Thymus (tissue), 11 donors: ENCODE results near the gene SEPHS1. TPM values are rescaled to one million over a fixed set of nuclear protein-coding genes. Genes with fewer than 3 reads are reported as not detected.

ENCODE experiments used
- DNase-seq, 9 donors: peaks; one replicate each; pipeline ENCODE4 v3.0.0-alpha.2; 2013; ENCODE audit warnings: low spot score in 9 of 9, low read depth in 6 of 9, missing footprints in 1 of 9
- H3K27ac ChIP-seq, 2 donors: one replicate each; pipeline ENCODE4 v1.5.1; 2013; ENCODE audit warnings: control low read depth in 1 of 2, low read depth in 1 of 2, low read length in 1 of 2, mild to moderate bottlenecking in 1 of 2, moderate library complexity in 1 of 2
- H3K27me3 ChIP-seq, 2 donors: one replicate each; pipeline ENCODE4 v1.5.1; 2013; ENCODE audit warnings: low read length in 1 of 2; ENCODE audit not compliant: control insufficient read depth in 2 of 2, insufficient read depth in 1 of 2
- H3K36me3 ChIP-seq, 2 donors: one replicate each; pipeline ENCODE4 v1.5.1; 2013; ENCODE audit warnings: low read length in 1 of 2, mild to moderate bottlenecking in 1 of 2, moderate library complexity in 1 of 2; ENCODE audit not compliant: control insufficient read depth in 2 of 2, insufficient read depth in 2 of 2
- H3K4me1 ChIP-seq, 2 donors: one replicate each; pipeline ENCODE4 v1.5.1; 2013; ENCODE audit warnings: low read length in 2 of 2; ENCODE audit not compliant: control insufficient read depth in 2 of 2, insufficient read depth in 2 of 2
- H3K4me3 ChIP-seq, 2 donors: one replicate each; pipeline ENCODE4 v1.5.1; 2013; ENCODE audit warnings: low read length in 2 of 2, control low read depth in 1 of 2, mild to moderate bottlenecking in 1 of 2
- H3K9me3 ChIP-seq, 2 donors: one replicate each; pipeline ENCODE4 v1.5.1; 2013; ENCODE audit warnings: low read length in 1 of 2, mild to moderate bottlenecking in 1 of 2; ENCODE audit not compliant: control insufficient read depth in 2 of 2, insufficient read depth in 1 of 2
- WGBS: extraction: QIAGEN DNeasy Blood & Tissue Kit; methylation state at CpG from one replicate; pipeline ENCODE4 v1.1.7; 2013; 5-methylcytosine and 5-hydroxymethylcytosine counted together
- polyA plus RNA-seq: library from polyadenylated mRNA; stranded (reverse); fragments of 200-250 nt; gene quantifications from one replicate; pipeline ENCODE4 v1.2.3, GENCODE V29; 2013
- total RNA-seq: library from RNA; stranded (reverse); fragments of 120-200 nt; gene quantifications from one replicate; pipeline ENCODE4 v1.2.4, GENCODE V29; 2013
- donor health status: healthy.

SEPHS1 gene
- total and polyA plus RNA-seq, 2 donors: 33.2 to 51.1 TPM

GRCh38 chr10:13328126-13328525 is 20.0 kb downstream of the SEPHS1 start:
- no peak overlapping the region for H3K27ac ChIP-seq
- no peaks in the 10 kb centered on the region for H3K9me3 ChIP-seq
- peaks cover 73 to 84% of the 10 kb centered on the region in 2 donors for H3K36me3 ChIP-seq
- no peak for DNase-seq
- H3K27me3 ChIP-seq: no peaks in the 10 kb centered on the region
- no peak overlapping the region for H3K4me3 ChIP-seq
- over 99% methylated on average over 5 of the region's 5 CpGs for WGBS
- no peaks in the 10 kb centered on the region for H3K4me1 ChIP-seq

- Histone ChIP-seq H3K4me1 (no peaks in the 10 kb centered on the region), H3K9me3 (no peaks in the 10 kb centered on the region), H3K27me3 (no peaks in the 10 kb centered on the region), H3K4me3 (no peak overlapping the region), H3K27ac (no peak overlapping the region), H3K36me3 (peaks cover 75 to 84% of the 10 kb centered on the region in 2 donors)
- DNase-seq: no peak
- 93% methylated on average over 3 of the region's 3 CpGs for WGBS
Measured at GRCh38 chr10:13327534-13327933, 20.6 kb downstream of the SEPHS1 start.

- Histone ChIP-seq H3K4me1 (no peaks in the 10 kb centered on the region), H3K36me3 (peaks cover 63 to 76% of the 10 kb centered on the region in 2 donors), H3K9me3 (no peaks in the 10 kb centered on the region), H3K27ac (no peak overlapping the region), H3K27me3 (no peaks in the 10 kb centered on the region), H3K4me3 (no peak overlapping the region)
- 98% methylated on average over 24 of the region's 24 CpGs for WGBS
- DNase-seq: no peak
Measured at GRCh38 chr10:13322615-13323148, 25.4 kb downstream of the SEPHS1 start.

GRCh38 chr10:13321576-13321975 is 26.5 kb downstream of the SEPHS1 start:
- no peak overlapping the region for H3K4me3 ChIP-seq
- no peak for DNase-seq
- no peaks in the 10 kb centered on the region for H3K4me1 ChIP-seq
- no peaks in the 10 kb centered on the region for H3K9me3 ChIP-seq
- H3K36me3 ChIP-seq: peaks cover 58 to 68% of the 10 kb centered on the region in 2 donors
- H3K27me3 ChIP-seq: no peaks in the 10 kb centered on the region
- 98% methylated on average over 13 of the region's 13 CpGs for WGBS
- no peak overlapping the region for H3K27ac ChIP-seq

- no peak for DNase-seq
- H3K27ac ChIP-seq: no peak overlapping the region
- WGBS: 97% methylated on average over 7 of the region's 7 CpGs
- peaks cover 37 to 47% of the 10 kb centered on the region in 2 donors for H3K36me3 ChIP-seq
- H3K4me3 ChIP-seq: no peak overlapping the region
- H3K4me1 ChIP-seq: no peaks in the 10 kb centered on the region
- no peaks in the 10 kb centered on the region for H3K27me3 ChIP-seq
- H3K9me3 ChIP-seq: no peaks in the 10 kb centered on the region
Measured at GRCh38 chr10:13319166-13319565, 28.9 kb downstream of the SEPHS1 start.

GRCh38 chr10:13317474-13317873 is 30.6 kb downstream of the SEPHS1 start:
- Histone ChIP-seq H3K4me1 (no peaks in the 10 kb centered on the region), H3K27me3 (no peaks in the 10 kb centered on the region), H3K36me3 (peaks cover 26 to 32% of the 10 kb centered on the region in 2 donors), H3K27ac (no peak overlapping the region), H3K9me3 (no peaks in the 10 kb centered on the region), H3K4me3 (no peak overlapping the region)
- no peak for DNase-seq
- 96% methylated on average over 6 of the region's 6 CpGs for WGBS

GRCh38 chr10:13316635-13317311 is 31.3 kb downstream of the SEPHS1 start:
- Histone ChIP-seq H3K27ac (no peak overlapping the region), H3K4me1 (no peaks in the 10 kb centered on the region), H3K36me3 (peaks cover 22 to 26% of the 10 kb centered on the region in 2 donors), H3K9me3 (no peaks in the 10 kb centered on the region), H3K4me3 (no peak overlapping the region), H3K27me3 (no peaks in the 10 kb centered on the region)
- 97% methylated on average over 7 of the region's 7 CpGs for WGBS
- DNase-seq: no peak

GRCh38 chr10:13315361-13315760 is 32.7 kb downstream of the SEPHS1 start:
- no peaks in the 10 kb centered on the region for H3K4me1 ChIP-seq
- peaks cover 13 to 14% of the 10 kb centered on the region in 2 donors for H3K36me3 ChIP-seq
- DNase-seq: no peak
- H3K27me3 ChIP-seq: no peaks in the 10 kb centered on the region
- H3K4me3 ChIP-seq: no peak overlapping the region
- H3K9me3 ChIP-seq: no peaks in the 10 kb centered on the region
- no peak overlapping the region for H3K27ac ChIP-seq

- H3K36me3 ChIP-seq: no peaks in the 10 kb centered on the region
- no peak for DNase-seq
- H3K4me3 ChIP-seq: no peak overlapping the region
- 95% methylated on average over 5 of the region's 5 CpGs for WGBS
- H3K9me3 ChIP-seq: no peaks in the 10 kb centered on the region
- H3K27me3 ChIP-seq: no peaks in the 10 kb centered on the region
- H3K4me1 ChIP-seq: no peaks in the 10 kb centered on the region
- no peak overlapping the region for H3K27ac ChIP-seq
Measured at GRCh38 chr10:13311177-13311575, 36.9 kb downstream of the SEPHS1 start.
